GM18907 (cell line): Measurements from ENCODE around the gene CPM.
"Not testable (repeated sequence)": the region's sequence is repeated elsewhere in the genome, so short reads cannot be mapped to it uniquely, and the experiment has no call there.

Experiments used
- ATAC-seq: cut with Tn5 transposase; IDR thresholded peaks from one replicate; pipeline ENCODE4 v1.9.1; 2021; ENCODE audit warnings: mild to moderate bottlenecking, moderate library complexity; ENCODE audit not compliant: unreplicated experiment

CPM gene

GRCh38 chr12:68855771-68856170, 77.2 kb downstream of the CPM start:
- ATAC-seq, result no peak

DNA sequence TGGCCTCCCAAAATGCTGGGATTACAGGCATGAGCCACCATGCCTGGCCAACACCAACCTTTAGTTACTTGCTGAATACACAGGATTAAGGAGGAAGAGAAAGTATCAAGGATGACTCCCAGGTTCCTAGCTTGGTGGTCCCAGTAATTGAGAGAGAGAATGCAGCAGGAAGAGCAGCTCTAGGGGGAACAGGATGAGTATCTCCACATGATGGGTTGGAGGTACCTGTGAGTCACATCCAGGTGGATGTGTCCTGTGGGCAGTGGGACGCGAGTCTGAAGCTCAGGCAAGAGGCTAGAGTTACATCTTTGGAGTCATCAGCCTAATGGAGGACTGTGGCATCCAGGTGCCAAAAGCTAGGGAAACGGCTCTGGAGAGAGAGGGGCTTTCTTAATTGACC, 77.9 kb downstream of the CPM start:
- ATAC-seq, result no peak

- ATAC-seq, result no peak
Observed at GRCh38 chr12:68854554-68854953, 78.4 kb downstream of the CPM start.

GRCh38 chr12:68854078-68854468, 78.9 kb downstream of the CPM start:
- ATAC-seq, result no peak

GRCh38 chr12:68853396-68854077, 79.4 kb downstream of the CPM start:
- no peak for ATAC-seq

DNA sequence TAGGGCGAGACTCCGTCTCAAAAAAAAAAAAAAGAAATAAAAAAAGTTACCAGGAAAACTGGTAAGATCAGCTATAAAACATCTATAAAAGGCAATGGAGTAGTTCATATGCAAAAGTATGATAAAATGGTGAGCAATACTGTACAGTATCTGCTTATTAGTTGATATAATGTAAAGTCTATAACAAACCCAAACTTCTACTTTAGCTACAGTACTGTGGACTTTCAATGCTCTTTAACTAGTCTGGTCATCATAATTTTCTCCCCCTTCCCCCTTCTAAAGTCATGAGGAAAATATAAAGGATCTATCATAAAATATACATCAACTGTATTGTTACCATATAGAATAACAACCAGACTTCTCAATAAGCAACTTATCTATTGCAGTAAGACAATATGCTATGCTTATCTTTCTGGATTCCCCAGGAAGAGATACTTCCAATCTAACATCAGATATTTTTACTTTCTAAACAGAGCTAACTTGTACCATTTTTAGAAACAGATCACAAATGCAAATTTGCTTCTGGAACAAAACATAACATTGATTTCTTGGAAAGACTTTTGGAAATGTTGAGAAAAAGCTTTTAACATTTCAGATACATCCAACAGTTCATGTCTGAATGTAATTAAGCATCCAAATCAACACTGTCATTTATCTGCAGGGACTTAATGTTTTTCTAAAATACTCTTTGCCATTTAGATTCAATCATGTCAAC, 81.2 kb downstream of the CPM start:
- no peak for ATAC-seq

- ATAC-seq, result no peak
Observed at GRCh38 chr12:68850390-68850789, 82.6 kb downstream of the CPM start.

GRCh38 chr12:68846811-68847210, 86.2 kb downstream of the CPM start:
- no peak for ATAC-seq

DNA sequence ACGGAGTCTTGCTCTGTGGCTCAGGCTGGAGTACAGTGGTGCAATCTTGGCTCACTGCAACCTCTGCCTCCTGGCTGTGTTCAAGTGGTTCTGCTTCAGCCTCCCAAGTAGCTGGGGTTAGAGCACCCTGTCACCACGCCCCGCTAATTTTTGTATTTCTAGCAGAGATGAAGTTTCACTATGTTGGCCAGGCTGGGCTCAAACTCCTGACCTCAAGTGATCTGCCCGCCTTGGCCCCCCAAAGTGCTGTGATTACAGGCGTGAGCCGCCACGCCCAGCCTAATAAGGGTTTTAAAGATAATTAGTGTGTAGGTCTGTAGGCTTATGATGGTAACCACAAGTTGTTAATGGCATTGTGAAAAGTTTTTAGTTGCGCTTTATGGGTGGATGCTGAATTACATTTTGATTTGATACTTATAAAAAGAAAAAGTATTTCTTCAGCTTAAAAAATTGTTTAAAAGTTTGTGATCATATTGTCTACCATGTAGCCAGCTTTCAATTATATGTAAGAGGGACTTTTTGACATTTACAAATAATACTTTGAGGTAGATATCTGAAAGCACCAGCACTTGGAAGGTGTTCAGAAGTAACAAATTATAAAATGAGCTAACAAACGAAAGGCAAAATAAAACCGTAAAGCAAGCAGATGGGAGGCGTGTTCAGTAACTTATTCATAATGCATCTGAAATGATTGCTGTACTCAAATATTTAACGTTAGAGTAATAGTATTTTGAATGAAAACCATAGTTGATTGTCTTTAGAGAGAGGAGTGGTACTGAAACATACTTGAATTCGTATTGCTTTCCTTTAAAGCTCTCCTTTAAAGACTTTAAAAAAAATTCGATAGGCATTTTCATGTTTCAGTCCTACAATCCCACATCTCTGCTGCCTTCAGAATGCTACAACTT, 87.9 kb downstream of the CPM start:
- no peak for ATAC-seq

- no peak for ATAC-seq
Observed at GRCh38 chr12:68844318-68844745, 88.6 kb downstream of the CPM start.

DNA sequence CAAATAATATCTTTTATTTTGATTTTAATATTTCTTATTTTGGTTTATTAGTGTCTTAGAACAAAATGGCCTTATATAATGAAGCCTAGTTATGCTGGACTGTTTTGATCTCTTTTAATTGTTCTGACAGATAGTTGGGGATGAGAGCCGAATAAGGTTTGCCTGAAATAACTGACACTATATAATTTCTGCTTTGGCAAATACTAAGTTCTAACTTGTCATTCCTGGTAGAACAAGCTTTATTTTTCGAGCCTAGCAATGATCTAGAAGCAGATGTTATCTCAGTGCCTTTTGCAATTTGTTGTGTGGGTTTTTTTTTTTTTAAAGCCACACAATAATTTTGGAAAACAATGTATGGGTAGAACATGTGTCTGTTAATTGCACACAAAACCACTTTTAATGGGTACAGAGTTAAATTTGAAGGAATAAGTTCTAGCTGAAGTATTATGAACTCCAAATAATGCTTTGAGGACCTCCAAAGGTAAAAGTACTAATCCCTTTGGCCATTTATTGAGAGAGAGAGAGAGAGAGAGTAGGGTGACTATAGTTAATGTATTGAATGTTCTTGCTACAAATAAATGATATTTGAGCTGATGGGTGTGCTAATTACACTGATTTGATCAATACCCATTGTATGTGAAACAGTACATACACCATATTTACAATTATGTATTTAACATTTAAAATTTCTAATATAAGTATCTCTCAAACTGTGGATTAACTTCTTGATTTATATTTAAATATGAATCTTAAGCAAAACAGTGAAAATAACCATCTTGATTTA, 90.0 kb downstream of the CPM start:
- no peak for ATAC-seq

- ATAC-seq, result no peak
Observed at GRCh38 chr12:68842123-68842522, 90.8 kb downstream of the CPM start.

DNA sequence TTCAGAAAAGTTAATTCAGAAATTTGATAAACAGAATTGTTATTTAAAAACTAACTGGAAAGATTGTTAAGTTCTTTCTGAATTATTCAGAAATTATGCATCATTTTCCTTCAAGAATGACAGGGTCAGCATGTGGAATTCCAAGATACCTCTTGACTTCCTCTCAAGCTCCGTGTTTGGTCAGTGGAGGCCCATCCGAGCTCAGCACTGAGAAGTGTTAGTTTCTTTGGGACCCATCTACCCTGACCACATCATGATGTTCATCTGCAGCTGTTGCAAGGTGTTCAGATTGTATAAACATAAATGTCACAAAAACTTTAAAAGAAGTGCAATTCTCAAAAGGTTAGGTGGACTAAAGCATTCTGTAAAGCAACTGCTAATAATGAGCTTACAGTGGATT, 91.3 kb downstream of the CPM start:
- ATAC-seq, result no peak

DNA sequence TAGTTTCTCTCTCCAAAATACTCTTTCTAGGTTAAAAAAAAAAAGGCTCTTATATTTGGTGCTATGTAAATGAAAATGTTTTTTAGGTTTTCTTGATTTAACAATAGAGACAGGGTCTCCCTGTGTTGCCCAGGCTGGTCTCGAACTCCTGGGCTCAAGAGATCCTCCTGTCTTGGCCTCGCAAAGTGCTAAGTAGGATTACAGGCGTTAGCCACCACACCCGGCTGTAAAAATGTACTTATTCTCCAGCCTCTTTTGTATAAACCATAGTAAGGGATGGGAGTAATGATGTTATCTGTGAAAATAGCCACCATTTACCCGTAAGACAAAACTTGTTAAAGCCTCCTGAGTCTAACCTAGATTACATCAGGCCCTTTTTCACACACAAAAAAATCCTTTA, 91.8 kb downstream of the CPM start:
- ATAC-seq, result not testable (repeated sequence)

DNA sequence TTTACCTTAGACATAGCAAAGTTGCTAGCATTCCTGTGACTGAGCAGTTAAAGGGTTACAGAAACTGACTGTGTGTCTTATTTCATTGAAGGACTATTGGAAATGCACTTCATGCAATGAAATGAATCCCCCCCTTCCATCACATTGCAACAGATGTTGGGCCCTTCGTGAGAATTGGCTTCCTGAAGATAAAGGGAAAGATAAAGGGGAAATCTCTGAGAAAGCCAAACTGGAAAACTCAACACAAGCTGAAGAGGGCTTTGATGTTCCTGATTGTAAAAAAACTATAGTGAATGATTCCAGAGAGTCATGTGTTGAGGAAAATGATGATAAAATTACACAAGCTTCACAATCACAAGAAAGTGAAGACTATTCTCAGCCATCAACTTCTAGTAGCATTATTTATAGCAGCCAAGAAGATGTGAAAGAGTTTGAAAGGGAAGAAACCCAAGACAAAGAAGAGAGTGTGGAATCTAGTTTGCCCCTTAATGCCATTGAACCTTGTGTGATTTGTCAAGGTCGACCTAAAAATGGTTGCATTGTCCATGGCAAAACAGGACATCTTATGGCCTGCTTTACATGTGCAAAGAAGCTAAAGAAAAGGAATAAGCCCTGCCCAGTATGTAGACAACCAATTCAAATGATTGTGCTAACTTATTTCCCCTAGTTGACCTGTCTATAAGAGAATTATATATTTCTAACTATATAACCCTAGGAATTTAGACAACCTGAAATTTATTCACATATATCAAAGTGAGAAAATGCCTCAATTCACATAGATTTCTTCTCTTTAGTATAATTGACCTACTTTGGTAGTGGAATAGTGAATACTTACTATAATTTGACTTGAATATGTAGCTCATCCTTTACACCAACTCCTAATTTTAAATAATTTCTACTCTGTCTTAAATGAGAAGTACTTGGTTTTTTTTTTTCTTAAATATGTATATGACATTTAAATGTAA, 93.5 kb downstream of the CPM start:
- no peak for ATAC-seq

- ATAC-seq, result no peak
Observed at GRCh38 chr12:68838046-68838886, 94.7 kb downstream of the CPM start.

GRCh38 chr12:68837215-68837614, 95.8 kb downstream of the CPM start:
- ATAC-seq, result no peak

GRCh38 chr12:68835333-68835908, 97.5 kb downstream of the CPM start:
- no peak for ATAC-seq
